ENCODE measurements around the gene NEK11. TPM values are rescaled to one million over a fixed set of nuclear protein-coding genes. Genes with fewer than 3 reads are reported as not detected.

The NEK11 gene
- total RNA-seq, 1 donor from 2014 or later, result 1.9 TPM

DNA sequence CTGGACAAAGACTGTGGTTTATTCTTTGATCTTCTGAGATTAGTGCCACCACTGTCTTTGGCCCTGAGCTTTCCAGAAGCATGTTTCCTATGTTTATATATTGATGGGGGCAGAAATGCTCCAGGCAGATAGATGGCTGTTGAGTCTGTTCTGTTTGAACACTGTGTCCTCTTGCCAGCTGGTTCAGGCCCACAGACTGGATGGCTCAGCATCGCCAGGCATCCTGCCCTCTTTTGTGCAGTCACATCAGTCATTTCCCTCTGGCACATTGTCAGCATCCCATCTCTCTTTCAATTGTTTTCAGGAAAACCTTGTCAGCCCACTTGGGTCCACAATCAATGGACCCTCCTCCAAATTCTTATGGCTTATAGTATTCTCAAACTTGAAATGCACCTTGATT lies 141.2 kb downstream of the NEK11 start:
- H3K36me3 Mint-ChIP-seq (ENCODE audit: low read depth), result no peaks in the 10 kb centered on the region
- no peak overlapping the region for H3K27ac Mint-ChIP-seq
- DNase-seq (no peak), ATAC-seq (ENCODE audit: low read depth) (no peak)
- intact Hi-C loops (cut with micrococcal nuclease), result no loop called here
- CTCF ChIA-PET, result no interaction called here
- H3K27me3 Mint-ChIP-seq, result no peaks in the 10 kb centered on the region
- H3K9me3 Mint-ChIP-seq, result no peaks in the 10 kb centered on the region
- H3K4me1 Mint-ChIP-seq, result no peaks in the 10 kb centered on the region
- POLR2A ChIA-PET, result no interaction called here
- TF ChIP-seq, protein P1, sequence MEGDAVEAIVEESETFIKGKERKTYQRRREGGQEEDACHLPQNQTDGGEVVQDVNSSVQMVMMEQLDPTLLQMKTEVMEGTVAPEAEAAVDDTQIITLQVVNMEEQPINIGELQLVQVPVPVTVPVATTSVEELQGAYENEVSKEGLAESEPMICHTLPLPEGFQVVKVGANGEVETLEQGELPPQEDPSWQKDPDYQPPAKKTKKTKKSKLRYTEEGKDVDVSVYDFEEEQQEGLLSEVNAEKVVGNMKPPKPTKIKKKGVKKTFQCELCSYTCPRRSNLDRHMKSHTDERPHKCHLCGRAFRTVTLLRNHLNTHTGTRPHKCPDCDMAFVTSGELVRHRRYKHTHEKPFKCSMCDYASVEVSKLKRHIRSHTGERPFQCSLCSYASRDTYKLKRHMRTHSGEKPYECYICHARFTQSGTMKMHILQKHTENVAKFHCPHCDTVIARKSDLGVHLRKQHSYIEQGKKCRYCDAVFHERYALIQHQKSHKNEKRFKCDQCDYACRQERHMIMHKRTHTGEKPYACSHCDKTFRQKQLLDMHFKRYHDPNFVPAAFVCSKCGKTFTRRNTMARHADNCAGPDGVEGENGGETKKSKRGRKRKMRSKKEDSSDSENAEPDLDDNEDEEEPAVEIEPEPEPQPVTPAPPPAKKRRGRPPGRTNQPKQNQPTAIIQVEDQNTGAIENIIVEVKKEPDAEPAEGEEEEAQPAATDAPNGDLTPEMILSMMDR (IDR thresholded peaks at IDR 0.05), result no peak
- no peak overlapping the region for H3K4me3 Mint-ChIP-seq

DNA sequence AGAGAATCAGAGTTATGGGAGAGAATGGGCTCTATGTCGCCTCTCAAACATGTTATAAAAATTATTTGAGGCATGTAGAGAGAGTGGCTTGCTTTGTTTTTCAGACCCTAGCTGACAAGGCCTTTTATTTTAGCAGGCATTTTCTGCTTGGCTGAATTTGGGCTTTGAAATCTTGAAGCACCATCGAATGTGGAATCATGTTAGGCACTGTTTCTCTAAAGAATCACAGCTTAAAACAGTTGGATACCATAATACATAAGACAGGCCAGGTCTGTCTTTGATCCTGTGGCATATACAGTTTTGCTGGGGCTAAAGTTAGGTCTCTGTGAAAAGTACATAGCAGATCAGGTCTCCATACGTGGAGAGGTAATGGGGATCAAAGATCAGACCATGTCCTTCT lies 142.7 kb downstream of the NEK11 start:
- H3K4me1 Mint-ChIP-seq, result no peaks in the 10 kb centered on the region
- no peak overlapping the region for H3K4me3 Mint-ChIP-seq
- TF ChIP-seq, protein P1 (IDR thresholded peaks at IDR 0.05), result no peak
- ChIA-PET CTCF (no interaction called here), POLR2A (no interaction called here)
- H3K27me3 Mint-ChIP-seq, result no peaks in the 10 kb centered on the region
- intact Hi-C loops (cut with micrococcal nuclease), result no loop called here
- H3K9me3 Mint-ChIP-seq, result no peaks in the 10 kb centered on the region
- ATAC-seq (ENCODE audit: low read depth), result no peak
- H3K36me3 Mint-ChIP-seq (ENCODE audit: low read depth), result no peaks in the 10 kb centered on the region
- DNase-seq, result no peak
- H3K27ac Mint-ChIP-seq, result no peak overlapping the region

DNA sequence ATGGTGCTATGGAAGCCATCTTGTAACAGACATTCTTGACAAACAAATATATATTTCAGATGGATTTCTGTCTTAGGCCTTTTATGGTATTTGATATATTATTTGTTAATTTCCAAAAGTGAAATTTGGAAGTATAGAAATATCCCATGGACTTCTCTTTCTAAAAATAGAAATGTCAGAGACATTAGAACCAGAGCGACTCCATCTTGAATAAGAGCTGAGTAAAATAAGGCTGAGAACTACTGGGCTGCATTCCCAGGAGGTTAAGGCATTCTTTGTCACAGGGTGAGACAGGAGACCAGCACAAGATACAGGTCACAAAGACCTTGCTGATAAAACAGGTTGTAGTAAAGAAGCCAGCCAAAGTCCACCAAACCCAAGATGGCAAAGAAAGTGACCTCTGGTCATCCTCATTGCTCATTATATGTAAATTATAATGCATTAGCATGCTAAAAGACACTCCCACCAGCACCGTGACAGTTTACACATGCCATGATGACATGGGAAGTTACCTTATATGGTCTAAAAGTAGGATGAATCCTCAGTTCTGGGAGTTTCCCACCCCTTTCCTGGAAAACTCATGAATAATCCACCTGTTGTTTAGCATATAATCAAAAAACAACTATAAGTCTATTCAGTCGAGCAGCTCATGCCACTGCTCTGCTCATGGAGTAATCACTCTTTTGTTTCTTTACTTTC lies 146.0 kb downstream of the NEK11 start:
- H3K27ac Mint-ChIP-seq, result no peak overlapping the region
- TF ChIP-seq, protein P1 (IDR thresholded peaks at IDR 0.05), result no peak
- H3K4me1 Mint-ChIP-seq, result peaks cover 5% of the 10 kb centered on the region
- no peak for DNase-seq
- POLR2A ChIA-PET, result no interaction called here
- no peak overlapping the region for H3K4me3 Mint-ChIP-seq
- no peaks in the 10 kb centered on the region for H3K27me3 Mint-ChIP-seq
- intact Hi-C loops (cut with micrococcal nuclease), result no loop called here
- H3K36me3 Mint-ChIP-seq (ENCODE audit: low read depth), result no peaks in the 10 kb centered on the region
- CTCF ChIA-PET, result no interaction called here
- ATAC-seq (ENCODE audit: low read depth), result no peak
- H3K9me3 Mint-ChIP-seq, result no peaks in the 10 kb centered on the region

DNA sequence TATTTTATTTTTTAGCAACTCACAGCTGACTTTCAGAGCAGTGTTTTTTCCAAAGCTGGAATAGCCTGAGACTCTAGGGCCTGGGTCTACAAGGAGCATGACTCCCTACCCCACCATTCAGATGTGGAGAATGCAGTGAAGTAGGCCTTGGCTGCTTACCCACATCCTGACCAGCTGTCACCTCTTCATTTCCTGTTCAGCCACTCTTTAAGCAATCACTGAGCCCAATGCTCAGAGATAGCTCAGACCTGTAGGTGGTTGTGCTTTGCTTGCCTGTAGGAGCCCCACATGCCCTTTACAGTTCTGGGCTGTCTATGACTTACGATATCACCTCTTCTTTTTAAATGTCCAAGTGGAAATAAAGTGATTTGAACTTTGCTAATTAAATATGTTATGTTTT lies 148.1 kb downstream of the NEK11 start:
- H3K27me3 Mint-ChIP-seq, result no peaks in the 10 kb centered on the region
- intact Hi-C loops (cut with micrococcal nuclease), result no loop called here
- no peak overlapping the region for H3K4me3 Mint-ChIP-seq
- no peaks in the 10 kb centered on the region for H3K36me3 Mint-ChIP-seq (ENCODE audit: low read depth)
- no peaks in the 10 kb centered on the region for H3K9me3 Mint-ChIP-seq
- TF ChIP-seq, protein P1 (IDR thresholded peaks at IDR 0.05), result no peak
- no peak for DNase-seq
- peaks cover 5% of the 10 kb centered on the region for H3K4me1 Mint-ChIP-seq
- no peak overlapping the region for H3K27ac Mint-ChIP-seq
- ATAC-seq (ENCODE audit: low read depth), result no peak
- CTCF ChIA-PET, result no interaction called here
- POLR2A ChIA-PET, result no interaction called here

DNA sequence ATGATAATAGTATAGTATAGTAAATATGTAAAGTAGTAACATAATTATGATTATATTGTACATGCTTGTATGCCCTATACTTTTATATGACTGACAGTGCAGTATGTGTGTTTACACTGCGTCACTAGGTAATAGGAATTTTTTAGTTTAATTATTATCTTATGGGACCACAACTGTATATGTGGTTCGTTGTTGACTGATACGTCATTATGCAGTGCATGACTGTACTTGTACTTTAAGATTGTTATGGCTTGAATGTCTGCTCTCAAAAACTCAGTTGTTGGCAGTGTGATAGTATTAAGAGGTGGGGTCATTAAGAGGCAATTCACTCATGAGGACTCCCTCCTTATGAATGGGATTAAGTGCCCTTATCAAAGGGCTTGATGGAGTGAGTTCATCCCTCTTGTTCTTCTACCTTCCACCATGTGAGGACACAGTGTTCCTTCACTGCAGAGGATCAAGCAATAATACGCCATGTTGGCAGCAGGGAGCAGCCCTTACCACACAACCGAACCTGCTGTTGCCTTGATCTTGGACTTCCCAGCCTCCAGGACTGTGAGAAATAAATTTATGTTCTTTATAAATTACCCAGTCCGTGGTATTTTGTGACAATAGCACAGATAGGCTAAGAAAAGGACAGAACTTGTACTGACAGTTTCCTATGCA lies 152.2 kb downstream of the NEK11 start:
- ATAC-seq (ENCODE audit: low read depth), result no peak
- Mint-ChIP-seq H3K36me3 (ENCODE audit: low read depth) (no peaks in the 10 kb centered on the region), H3K4me1 (peaks cover 5% of the 10 kb centered on the region), H3K4me3 (no peak overlapping the region), H3K27me3 (no peaks in the 10 kb centered on the region), H3K9me3 (peaks cover under 1% of the 10 kb centered on the region), H3K27ac (no peak overlapping the region)
- TF ChIP-seq, protein P1 (IDR thresholded peaks at IDR 0.05), result no peak
- POLR2A ChIA-PET, result no interaction called here
- no peak for DNase-seq
- CTCF ChIA-PET, result no interaction called here
- intact Hi-C loops (cut with micrococcal nuclease), result no loop called here

Measured in activated B cell treated with CpG ODN at 0.5 μM for 24 hours (primary cell).